OCI-LY1 (cell line): Measurements from ENCODE around the gene MED13L.

Experiments
- H2AFZ ChIP-seq: fragments of 200-600 bp; sonication (generic), shearing (Covaris generic); 2 replicates; pipeline ENCODE4 v1.6.0; 2014; ENCODE audit warnings: antibody characterized with exemption, mild to moderate bottlenecking, low read length
- H3F3A ChIP-seq: fragments of 200-600 bp; sonication (generic), shearing (Covaris generic); 2 replicates; pipeline ENCODE4 v1.6.0; 2014; ENCODE audit warnings: mild to moderate bottlenecking, antibody characterized with exemption, low read length, moderate library complexity; ENCODE audit not compliant: insufficient read depth
- H3K27ac ChIP-seq: fragments of 200-600 bp; sonication (generic); 2 replicates; pipeline ENCODE4 v1.5.1; 2014; ENCODE audit warnings: low read length, mixed run types, mild to moderate bottlenecking, low read depth; ENCODE audit not compliant: poor library complexity, severe bottlenecking
- H3K27me3 ChIP-seq: fragments of 200-600 bp; sonication (generic); 2 replicates; pipeline ENCODE4 v1.6.0; 2014; ENCODE audit warnings: antibody characterized with exemption, mild to moderate bottlenecking, low read length, moderate library complexity; ENCODE audit not compliant: insufficient read depth
- H3K36me3 ChIP-seq: fragments of 200-600 bp; sonication (generic); 2 replicates; pipeline ENCODE4 v1.6.1; 2014; ENCODE audit warnings: mild to moderate bottlenecking, antibody characterized with exemption, low read length, moderate library complexity, mixed read lengths; ENCODE audit not compliant: insufficient read depth
- H3K4me1 ChIP-seq: fragments of 200-600 bp; sonication (generic); 2 replicates; pipeline ENCODE4 v1.5.1; 2014; ENCODE audit warnings: mild to moderate bottlenecking, low read length, moderate library complexity; ENCODE audit not compliant: insufficient read depth, severe bottlenecking
- H3K4me2 ChIP-seq: fragments of 200-600 bp; sonication (generic), shearing (Covaris generic); 2 replicates; pipeline ENCODE4 v1.6.1; 2014; ENCODE audit warnings: low read length
- H3K4me3 ChIP-seq: fragments of 200-600 bp; sonication (generic); 2 replicates; pipeline ENCODE4 v1.5.1; 2014; ENCODE audit warnings: low read length, low read depth, mild to moderate bottlenecking, mixed read lengths; ENCODE audit not compliant: poor library complexity, severe bottlenecking
- H3K79me2 ChIP-seq: fragments of 200-600 bp; shearing (Covaris generic); 2 replicates; pipeline ENCODE4 v1.6.1; 2016; ENCODE audit warnings: mixed run types, low read length, mixed read lengths; ENCODE audit not compliant: insufficient read depth
- H3K9ac ChIP-seq: fragments of 200-600 bp; sonication (generic), shearing (Covaris generic); 2 replicates; pipeline ENCODE4 v1.6.1; 2014; ENCODE audit warnings: mild to moderate bottlenecking, low read length, mixed read lengths
- H3K9me2 ChIP-seq: fragments of 200-600 bp; sonication (generic), shearing (Covaris generic); 2 replicates; pipeline ENCODE4 v1.6.1; 2014; ENCODE audit warnings: low read depth, mild to moderate bottlenecking, low read length, mixed read lengths
- H3K9me3 ChIP-seq: fragments of 200-600 bp; shearing (Covaris generic); 2 replicates; pipeline ENCODE4 v1.6.1; 2014; ENCODE audit warnings: low read length, mixed read lengths
- H4K20me1 ChIP-seq: fragments of 200-600 bp; sonication (generic), shearing (Covaris generic); 2 replicates; pipeline ENCODE4 v1.6.0; 2016; ENCODE audit warnings: mild to moderate bottlenecking, low read length; ENCODE audit not compliant: insufficient read depth
- CTCF ChIP-seq: fragments of 200-600 bp; sonication (generic), shearing (Covaris generic); IDR thresholded peaks from 2 replicates; pipeline ENCODE4 v1.5.1; 2017; ENCODE audit warnings: mild to moderate bottlenecking, antibody characterized with exemption, low read length, moderate library complexity, mixed read lengths
- EZH2 ChIP-seq: fragments of 200-600 bp; sonication (generic), shearing (Covaris generic); IDR thresholded peaks from 2 replicates; pipeline ENCODE4 v1.8.0; 2017; ENCODE audit warnings: borderline replicate concordance, mixed run types, mild to moderate bottlenecking, antibody characterized with exemption, low read length, moderate library complexity, mixed read lengths

The MED13L gene

GRCh38 chr12:116002890-116003536 is 274.5 kb downstream of the MED13L start:
- Histone ChIP-seq H3K4me1 (peaks cover 7% of the 10 kb centered on the region), H3K4me3 (no peak overlapping the region), H3K27ac (no peak overlapping the region), H3F3A (no peaks in the 10 kb centered on the region), H3K36me3 (peaks cover 14% of the 10 kb centered on the region; the same call in 1 of the 2 replicates), H3K9me3 (no peaks in the 10 kb centered on the region), H3K9me2 (no peaks in the 10 kb centered on the region), H3K4me2 (no peak overlapping the region), H3K9ac (no peak overlapping the region), H3K79me2 (no peaks in the 10 kb centered on the region), H2AFZ (no peak overlapping the region), H4K20me1 (no peaks in the 10 kb centered on the region), H3K27me3 (no peaks in the 10 kb centered on the region)
- TF ChIP-seq EZH2, result no peak

GRCh38 chr12:116000252-116000651 is 277.2 kb downstream of the MED13L start:
- no peaks in the 10 kb centered on the region for H4K20me1 ChIP-seq
- H2AFZ ChIP-seq, result no peak overlapping the region
- H3K9me2 ChIP-seq, result no peaks in the 10 kb centered on the region
- H3K4me3 ChIP-seq, result no peak overlapping the region
- no peaks in the 10 kb centered on the region for H3F3A ChIP-seq
- TF ChIP-seq CTCF (no peak), EZH2 (no peak)
- no peaks in the 10 kb centered on the region for H3K9me3 ChIP-seq
- H3K4me2 ChIP-seq, result no peak overlapping the region
- no peaks in the 10 kb centered on the region for H3K27me3 ChIP-seq
- peaks cover 7% of the 10 kb centered on the region for H3K4me1 ChIP-seq
- H3K27ac ChIP-seq, result no peak overlapping the region
- no peak overlapping the region for H3K9ac ChIP-seq
- H3K36me3 ChIP-seq, result peaks cover 17% of the 10 kb centered on the region; the same call in 1 of the 2 replicates
- no peaks in the 10 kb centered on the region for H3K79me2 ChIP-seq

DNA sequence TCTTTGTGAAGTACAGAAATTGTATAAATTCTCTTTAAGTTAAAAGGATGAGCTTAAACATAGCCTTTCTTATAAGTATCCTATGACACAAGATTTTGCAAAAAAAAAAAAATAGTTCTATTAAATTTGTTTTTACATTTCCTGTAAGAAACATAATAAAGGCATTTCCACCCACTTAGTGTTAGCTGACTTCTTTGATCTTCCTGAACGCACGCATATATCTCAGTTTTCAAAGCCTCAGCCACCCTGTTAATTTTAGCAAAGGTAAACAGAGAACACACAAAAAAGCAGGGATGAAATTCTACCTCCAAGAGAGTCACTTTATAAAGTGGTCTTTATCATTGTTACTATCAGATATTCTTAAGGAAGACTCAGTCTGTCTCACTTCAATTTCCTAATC is 277.9 kb downstream of the MED13L start:
- no peaks in the 10 kb centered on the region for H3K9me2 ChIP-seq
- peaks cover 17% of the 10 kb centered on the region; the same call in 1 of the 2 replicates for H3K36me3 ChIP-seq
- no peaks in the 10 kb centered on the region for H4K20me1 ChIP-seq
- H3K4me1 ChIP-seq, result peaks cover 7% of the 10 kb centered on the region
- H3K9me3 ChIP-seq, result no peaks in the 10 kb centered on the region
- no peaks in the 10 kb centered on the region for H3F3A ChIP-seq
- no peak overlapping the region for H2AFZ ChIP-seq
- H3K9ac ChIP-seq, result no peak overlapping the region
- no peak overlapping the region for H3K4me2 ChIP-seq
- H3K27me3 ChIP-seq, result no peaks in the 10 kb centered on the region
- H3K27ac ChIP-seq, result no peak overlapping the region
- H3K79me2 ChIP-seq, result no peaks in the 10 kb centered on the region
- no peak overlapping the region for H3K4me3 ChIP-seq
- TF ChIP-seq CTCF (no peak), EZH2 (no peak)
